AG09309 (cell line): ENCODE data around the gene C9orf78.

Source experiments
- DNase-seq: peaks from one replicate; pipeline ENCODE4 v3.0.0-alpha.2; 2010; ENCODE audit warnings: low read depth
- H3K4me3 ChIP-seq: 2 replicates; pipeline ENCODE4 v1.5.1; 2011; ENCODE audit warnings: mild to moderate bottlenecking, low read depth, low read length, moderate library complexity; ENCODE audit not compliant: control insufficient read depth
- TF ChIP-seq, protein P1 (sequence below): IDR thresholded peaks from 2 replicates; pipeline ENCODE4 v1.5.1; 2011; ENCODE audit warnings: mild to moderate bottlenecking, low read depth, low read length, inconsistent platforms; ENCODE audit not compliant: insufficient read depth, control insufficient read depth; ENCODE audit errors: missing control alignments

Gene C9orf78

DNA sequence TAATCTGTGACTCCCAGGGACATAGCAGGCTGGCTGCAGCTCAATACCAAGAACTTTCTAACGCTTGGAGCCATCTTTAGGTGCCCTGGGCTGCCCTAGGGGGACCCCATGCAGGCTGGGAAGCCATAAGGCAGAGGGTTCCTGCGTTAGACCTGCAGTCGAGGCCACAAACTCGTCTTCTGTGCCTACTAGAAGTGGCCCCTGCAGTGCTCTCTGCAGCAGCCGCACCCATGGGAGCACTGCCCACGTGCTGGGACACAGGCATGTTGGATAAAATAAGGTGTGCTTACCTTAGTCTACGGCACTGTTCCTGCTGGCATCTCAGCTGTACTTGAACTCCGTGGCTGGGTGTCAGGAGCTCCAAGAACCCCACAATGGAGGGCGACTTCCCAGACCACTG lies 22.7 kb downstream of the C9orf78 start:
- TF ChIP-seq, protein P1, sequence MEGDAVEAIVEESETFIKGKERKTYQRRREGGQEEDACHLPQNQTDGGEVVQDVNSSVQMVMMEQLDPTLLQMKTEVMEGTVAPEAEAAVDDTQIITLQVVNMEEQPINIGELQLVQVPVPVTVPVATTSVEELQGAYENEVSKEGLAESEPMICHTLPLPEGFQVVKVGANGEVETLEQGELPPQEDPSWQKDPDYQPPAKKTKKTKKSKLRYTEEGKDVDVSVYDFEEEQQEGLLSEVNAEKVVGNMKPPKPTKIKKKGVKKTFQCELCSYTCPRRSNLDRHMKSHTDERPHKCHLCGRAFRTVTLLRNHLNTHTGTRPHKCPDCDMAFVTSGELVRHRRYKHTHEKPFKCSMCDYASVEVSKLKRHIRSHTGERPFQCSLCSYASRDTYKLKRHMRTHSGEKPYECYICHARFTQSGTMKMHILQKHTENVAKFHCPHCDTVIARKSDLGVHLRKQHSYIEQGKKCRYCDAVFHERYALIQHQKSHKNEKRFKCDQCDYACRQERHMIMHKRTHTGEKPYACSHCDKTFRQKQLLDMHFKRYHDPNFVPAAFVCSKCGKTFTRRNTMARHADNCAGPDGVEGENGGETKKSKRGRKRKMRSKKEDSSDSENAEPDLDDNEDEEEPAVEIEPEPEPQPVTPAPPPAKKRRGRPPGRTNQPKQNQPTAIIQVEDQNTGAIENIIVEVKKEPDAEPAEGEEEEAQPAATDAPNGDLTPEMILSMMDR: no peak
- DNase-seq: no peak
- no peak overlapping the region for H3K4me3 ChIP-seq

DNA sequence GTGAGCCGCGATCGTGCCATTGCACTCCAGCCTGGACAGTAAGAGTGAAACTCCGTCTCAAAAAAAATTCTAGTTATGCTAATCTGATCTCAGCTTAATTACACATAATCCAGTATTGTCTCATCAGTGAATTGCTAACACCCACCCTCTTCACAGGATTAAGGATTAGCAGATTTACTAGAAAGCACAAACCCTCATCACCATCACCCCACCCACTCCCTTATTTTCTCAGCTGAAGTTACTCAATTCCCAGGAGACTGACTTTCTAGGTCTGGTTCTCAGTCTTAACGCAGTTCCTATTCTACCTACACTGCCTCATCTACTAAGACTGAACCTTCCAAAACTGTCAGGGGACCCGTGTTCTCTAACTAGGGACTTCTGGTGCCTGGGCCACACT lies 23.1 kb downstream of the C9orf78 start:
- no peak overlapping the region for H3K4me3 ChIP-seq
- TF ChIP-seq, protein P1: no peak
- no peak for DNase-seq

DNA sequence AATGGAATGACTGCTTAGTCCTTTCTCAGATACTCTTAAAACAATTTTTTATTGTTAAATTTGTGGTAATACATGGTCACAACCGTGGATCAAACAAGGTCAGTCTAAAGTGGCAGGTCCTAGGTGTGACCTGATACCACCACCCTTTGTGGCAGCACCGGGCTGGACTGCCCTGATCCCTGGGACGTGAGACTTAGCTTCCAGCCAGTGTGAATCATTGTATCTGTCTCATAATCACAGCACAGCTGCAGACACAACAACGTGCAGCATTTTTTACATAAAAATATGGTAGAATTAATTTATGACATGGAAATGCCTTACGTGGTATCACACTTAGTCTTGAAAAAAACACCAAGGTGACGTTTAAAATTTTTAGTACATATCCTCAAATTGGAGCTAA lies 24.3 kb downstream of the C9orf78 start:
- DNase-seq: no peak
- TF ChIP-seq, protein P1: no peak
- no peak overlapping the region for H3K4me3 ChIP-seq

DNA sequence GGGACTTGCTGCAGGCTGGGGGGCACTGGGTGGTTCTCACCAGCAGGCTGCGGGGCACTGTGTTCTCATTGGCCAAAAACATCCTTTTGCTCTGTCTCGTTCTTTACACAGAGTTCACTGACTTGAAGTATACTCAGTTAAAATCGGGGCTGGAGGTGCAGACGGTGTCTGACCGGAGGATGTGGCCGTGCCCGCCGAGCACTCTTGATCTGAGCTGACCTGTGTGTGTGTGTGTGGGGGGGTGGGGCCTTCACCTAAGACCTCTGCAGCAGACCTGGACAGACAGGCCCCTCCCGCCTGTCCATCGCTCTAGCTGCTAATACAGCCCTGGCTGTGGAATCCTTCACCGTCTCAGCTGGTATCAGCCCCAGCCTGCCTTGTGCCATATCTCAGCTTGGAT lies 25.0 kb downstream of the C9orf78 start:
- TF ChIP-seq, protein P1: no peak
- H3K4me3 ChIP-seq: no peak overlapping the region

DNA sequence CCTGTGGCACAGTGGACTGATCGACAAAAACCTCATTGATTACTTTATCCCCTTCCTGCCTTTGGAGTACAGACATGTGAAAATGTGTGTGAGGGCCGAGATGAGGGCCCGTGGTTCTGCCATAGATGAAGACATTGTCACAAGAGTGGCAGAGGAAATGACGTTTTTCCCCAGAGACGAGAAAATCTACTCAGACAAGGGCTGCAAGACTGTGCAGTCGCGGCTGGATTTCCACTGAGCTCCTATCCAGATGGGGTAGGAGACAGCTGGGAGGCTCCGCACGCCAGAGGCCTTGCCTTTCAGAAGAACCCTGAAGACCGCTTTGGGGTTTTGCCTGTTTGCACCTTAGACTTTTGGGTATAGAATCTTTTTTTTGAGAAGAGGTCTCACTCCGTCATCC lies 25.7 kb downstream of the C9orf78 start:
- TF ChIP-seq, protein P1: no peak
- no peak for DNase-seq

More for the DNA sequence above, 25.0 kb downstream of the C9orf78 start:
- DNase-seq: no peak

DNA sequence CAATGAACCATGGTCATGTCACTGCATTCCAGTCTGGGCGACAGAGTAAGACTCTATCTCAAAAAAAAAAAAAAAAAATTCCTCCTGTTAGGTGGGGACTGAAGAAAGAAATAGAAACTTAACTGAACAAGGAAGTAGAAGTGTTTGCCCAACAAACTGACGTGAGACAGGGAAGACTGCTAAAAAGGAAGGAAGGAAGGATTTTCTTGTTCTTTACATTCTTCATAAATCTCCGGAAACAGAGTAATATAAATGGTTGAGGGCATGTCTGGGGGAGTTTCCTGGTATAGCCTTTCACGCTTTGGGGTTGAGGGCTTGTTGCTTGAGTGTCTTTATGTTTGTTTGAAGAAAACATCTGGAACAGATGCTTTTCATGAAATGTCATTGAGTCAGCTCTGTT lies 29.0 kb downstream of the C9orf78 start:
- TF ChIP-seq, protein P1: no peak
- no peak overlapping the region for H3K4me3 ChIP-seq
- no peak for DNase-seq

More for the DNA sequence above, 25.7 kb downstream of the C9orf78 start:
- H3K4me3 ChIP-seq: no peak overlapping the region

DNA sequence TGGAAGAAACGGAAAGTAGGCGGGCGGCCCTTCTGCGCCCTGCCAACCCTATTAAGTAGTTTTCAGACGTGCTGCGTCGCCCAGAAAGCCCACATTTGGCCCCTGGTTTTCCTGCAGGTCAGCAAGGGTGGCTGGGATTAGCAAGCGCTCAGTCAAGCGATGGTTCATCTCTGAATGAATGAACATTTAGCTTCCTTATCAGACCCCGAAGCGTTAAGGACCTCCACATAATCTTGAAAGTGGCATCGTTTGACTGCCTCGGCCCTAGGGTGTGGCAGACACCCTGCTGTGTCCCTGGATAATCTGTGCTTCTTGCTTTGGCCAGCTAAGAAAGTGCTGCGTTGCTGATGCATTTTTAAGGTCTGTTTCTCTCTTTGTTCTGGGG lies 31.4 kb downstream of the C9orf78 start:
- peak overlapping the region; percentile 75 for H3K4me3 ChIP-seq
- DNase-seq: no peak
- TF ChIP-seq, protein P1: no peak
